ENCODE results near the gene ERBB4. TPM values are rescaled to one million over a fixed set of nuclear protein-coding genes. Genes with fewer than 3 reads are reported as not detected.

The ERBB4 gene
- total and polyA plus RNA-seq, 10 of the 15 experiments (the other 5 are each of a cell fraction or from before 2014, with no cell fraction given): under 0.01 to 0.23 (median 0.01) TPM; not detected in 4

DNA sequence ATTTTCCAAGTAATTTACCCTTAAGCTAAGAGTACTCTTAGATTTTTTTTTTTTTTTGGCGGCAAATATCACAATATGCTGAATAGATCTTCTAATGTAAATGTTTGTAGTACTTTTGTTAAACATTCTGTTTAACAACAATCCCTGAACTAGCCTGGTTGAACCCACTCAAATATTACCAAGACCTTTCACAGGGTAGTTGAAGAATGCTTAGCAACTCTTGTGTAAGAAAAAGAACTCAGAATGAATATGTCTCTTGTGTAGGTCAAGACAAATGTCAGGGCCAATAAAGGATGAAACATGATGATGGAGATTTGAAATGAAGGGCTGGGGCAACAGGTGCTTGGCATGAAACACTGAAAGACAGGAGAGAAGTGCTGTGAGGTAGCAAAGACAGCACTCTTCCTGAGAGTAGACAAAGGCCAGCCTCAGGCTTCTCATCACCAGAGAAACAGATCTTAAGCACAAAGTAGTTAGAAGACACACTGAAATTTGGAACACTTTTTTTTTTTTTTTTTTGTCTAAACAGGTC, 597.3 kb downstream of the ERBB4 start (continued):
- TF ChIP-seq, protein P1, sequence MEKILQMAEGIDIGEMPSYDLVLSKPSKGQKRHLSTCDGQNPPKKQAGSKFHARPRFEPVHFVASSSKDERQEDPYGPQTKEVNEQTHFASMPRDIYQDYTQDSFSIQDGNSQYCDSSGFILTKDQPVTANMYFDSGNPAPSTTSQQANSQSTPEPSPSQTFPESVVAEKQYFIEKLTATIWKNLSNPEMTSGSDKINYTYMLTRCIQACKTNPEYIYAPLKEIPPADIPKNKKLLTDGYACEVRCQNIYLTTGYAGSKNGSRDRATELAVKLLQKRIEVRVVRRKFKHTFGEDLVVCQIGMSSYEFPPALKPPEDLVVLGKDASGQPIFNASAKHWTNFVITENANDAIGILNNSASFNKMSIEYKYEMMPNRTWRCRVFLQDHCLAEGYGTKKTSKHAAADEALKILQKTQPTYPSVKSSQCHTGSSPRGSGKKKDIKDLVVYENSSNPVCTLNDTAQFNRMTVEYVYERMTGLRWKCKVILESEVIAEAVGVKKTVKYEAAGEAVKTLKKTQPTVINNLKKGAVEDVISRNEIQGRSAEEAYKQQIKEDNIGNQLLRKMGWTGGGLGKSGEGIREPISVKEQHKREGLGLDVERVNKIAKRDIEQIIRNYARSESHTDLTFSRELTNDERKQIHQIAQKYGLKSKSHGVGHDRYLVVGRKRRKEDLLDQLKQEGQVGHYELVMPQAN (conservative IDR thresholded peaks at IDR 0.05): no peak

DNA sequence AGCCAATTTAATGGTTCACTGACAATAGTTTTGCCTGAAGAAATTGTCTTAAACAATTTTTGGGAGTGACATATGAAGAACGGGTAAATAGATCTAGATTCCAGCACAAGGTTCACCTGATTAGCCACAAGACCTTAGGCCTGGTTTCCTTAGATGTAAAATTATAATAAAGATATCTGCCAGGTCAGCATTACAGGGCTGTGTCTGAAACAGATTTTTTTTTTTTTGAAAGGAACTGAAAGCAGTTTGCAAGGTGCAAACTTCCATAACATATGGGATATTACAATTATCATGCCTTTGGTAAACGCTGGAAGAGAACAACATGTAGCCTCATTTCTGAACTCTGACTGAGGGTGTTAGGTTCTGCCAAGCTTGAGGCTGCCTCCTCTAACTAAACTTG, 599.4 kb downstream of the ERBB4 start:
- SMC1A ChIA-PET (ENCODE audit: uncharacterized antibody, unreplicated experiment): no interaction called here

More for the DNA sequence above, 599.4 kb downstream of the ERBB4 start:
- H3K79me2 ChIP-seq (ENCODE audit: control insufficient read depth, insufficient read depth, low read length): no peaks in the 10 kb centered on the region
- no peaks in the 10 kb centered on the region; the same call in 2 of the 3 replicates for H3K9me3 ChIP-seq (replicated peaks; ENCODE audit: control insufficient read depth, insufficient read depth, low read length)
- in situ Hi-C loops (cut with MboI) (no loop called here), intact Hi-C loops (cut with micrococcal nuclease; ENCODE audit: unreplicated experiment) (no loop called here)
- H3K27ac ChIP-seq (ENCODE audit: control insufficient read depth, insufficient read depth): no peak overlapping the region
- no peak for FAIRE-seq
- WGBS (ENCODE audit: insufficient coverage, insufficient replicate concordance, low lambda C conversion rate, missing lambda C conversion rate): 22% methylated on average over 2 of the region's 2 CpGs
- TF ChIP-seq RB1 (IDR thresholded peaks at IDR 0.05; ENCODE audit: borderline replicate concordance): no peak
- TF ChIP-seq, protein P2, sequence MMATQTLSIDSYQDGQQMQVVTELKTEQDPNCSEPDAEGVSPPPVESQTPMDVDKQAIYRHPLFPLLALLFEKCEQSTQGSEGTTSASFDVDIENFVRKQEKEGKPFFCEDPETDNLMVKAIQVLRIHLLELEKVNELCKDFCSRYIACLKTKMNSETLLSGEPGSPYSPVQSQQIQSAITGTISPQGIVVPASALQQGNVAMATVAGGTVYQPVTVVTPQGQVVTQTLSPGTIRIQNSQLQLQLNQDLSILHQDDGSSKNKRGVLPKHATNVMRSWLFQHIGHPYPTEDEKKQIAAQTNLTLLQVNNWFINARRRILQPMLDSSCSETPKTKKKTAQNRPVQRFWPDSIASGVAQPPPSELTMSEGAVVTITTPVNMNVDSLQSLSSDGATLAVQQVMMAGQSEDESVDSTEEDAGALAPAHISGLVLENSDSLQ (IDR thresholded peaks at IDR 0.05): no peak
- TF ChIP-seq JUNB (IDR thresholded peaks at IDR 0.05): no peak
- no peak for TF ChIP-seq ZSCAN29 (IDR thresholded peaks at IDR 0.05)
- no peak for TF ChIP-seq STAT3 (IDR thresholded peaks at IDR 0.05; ENCODE audit: low read depth, low read length)
- H3K4me2 ChIP-seq (ENCODE audit: control insufficient read depth, insufficient read depth): no peak overlapping the region
- ChIA-PET RAD21 (ENCODE audit: unreplicated experiment) (no interaction called here), POLR2A (no interaction called here), CTCF (no interaction called here)
- no peaks in the 10 kb centered on the region for H3K4me1 ChIP-seq (ENCODE audit: control insufficient read depth, insufficient read depth, low read length)
- H4K20me1 ChIP-seq (ENCODE audit: control insufficient read depth, insufficient read depth): no peaks in the 10 kb centered on the region
- DNase-seq (ENCODE audit: low read depth, low spot score): no peak
- BruUV-seq (replicated peaks): no TSS peak
- no peaks in the 10 kb centered on the region for H3K27me3 ChIP-seq (replicated peaks in 1 of 2; ENCODE audit: control insufficient read depth in 2 of 2, insufficient read depth in 2 of 2, low read length in 1 of 2)
- H2AFZ ChIP-seq (ENCODE audit: control insufficient read depth, low read depth, low read length): no peak overlapping the region
- H3K9ac ChIP-seq (ENCODE audit: control insufficient read depth, insufficient read depth, low read length): no peak overlapping the region
- no peak overlapping the region for H3K4me3 ChIP-seq
- no peak for ATAC-seq
- no peaks in the 10 kb centered on the region for H3K36me3 ChIP-seq (ENCODE audit: control insufficient read depth in 2 of 2, insufficient read depth in 2 of 2, low read length in 1 of 2)
